ENCODE data around the gene IDS. TPM values are rescaled to one million over a fixed set of nuclear protein-coding genes. Genes with fewer than 3 reads are reported as not detected.
A peak's percentile ranks its signal among the peaks of the same experiment; 100 is the strongest.

Gene IDS
- total RNA-seq, 1 donor from 2014 or later: 12.8 TPM

- no peak for DNase-seq (ENCODE audit: low read depth in 2 of 2)
These were observed 43.4 kb downstream of the IDS start for GRCh38 chrX:149461746-149462145.

DNA sequence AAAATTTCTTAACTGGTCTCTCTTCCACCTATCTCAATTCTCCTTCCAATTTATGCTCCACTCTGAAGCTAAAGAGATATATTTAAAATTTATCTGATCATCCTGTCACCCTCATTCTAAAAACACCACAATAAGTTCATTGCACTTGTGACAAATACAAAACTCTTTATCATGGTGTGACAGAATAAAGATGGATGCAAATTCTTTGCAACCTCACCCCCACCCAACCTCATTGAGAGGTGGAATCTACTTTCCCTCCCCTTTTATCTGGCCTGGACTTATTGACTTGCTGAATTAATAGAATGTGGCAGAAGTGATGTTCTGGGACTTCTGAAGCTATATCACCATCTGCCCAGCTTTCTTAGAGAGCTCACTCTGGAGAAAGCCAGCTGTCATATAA lies 46.5 kb downstream of the IDS start:
- DNase-seq (ENCODE audit: low read depth in 2 of 2): no peak

DNA sequence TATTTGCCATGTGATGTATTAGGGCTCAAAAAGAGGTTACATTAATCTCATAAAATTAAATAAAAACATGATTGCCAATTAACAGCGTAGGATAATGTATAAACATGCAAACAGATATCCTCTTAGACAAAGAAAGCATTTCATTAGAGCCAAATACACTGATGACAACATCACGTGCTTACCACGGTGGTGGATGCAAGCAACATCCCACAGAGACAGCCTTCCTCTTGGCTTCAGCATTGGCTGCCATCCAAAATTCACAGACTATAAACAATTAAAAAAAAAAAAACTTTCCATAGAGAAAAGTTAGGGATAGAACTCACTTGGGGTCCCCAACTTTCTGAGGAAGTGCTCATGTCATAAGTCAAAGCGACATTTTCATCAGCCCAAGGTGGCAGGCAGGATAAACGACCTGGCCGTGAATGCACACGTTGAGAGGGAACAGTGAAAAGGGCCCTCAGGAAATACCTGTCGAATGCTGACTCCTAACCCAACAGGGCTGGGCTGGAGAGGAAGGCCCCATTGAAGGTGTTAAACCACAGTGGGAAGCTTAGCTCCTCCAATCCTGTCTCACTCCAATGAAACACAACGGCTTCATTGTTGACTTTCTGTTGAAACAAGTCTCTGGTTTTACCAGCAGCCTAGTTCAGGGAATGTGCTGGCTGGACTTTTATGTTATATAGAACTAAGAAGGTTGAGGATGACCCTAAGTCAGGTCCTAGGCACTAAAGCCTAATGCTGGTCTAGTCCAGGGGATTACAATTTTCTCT lies 48.4 kb downstream of the IDS start:
- DNase-seq (ENCODE audit: low read depth in 2 of 2): peak; percentile 36 to 62

DNA sequence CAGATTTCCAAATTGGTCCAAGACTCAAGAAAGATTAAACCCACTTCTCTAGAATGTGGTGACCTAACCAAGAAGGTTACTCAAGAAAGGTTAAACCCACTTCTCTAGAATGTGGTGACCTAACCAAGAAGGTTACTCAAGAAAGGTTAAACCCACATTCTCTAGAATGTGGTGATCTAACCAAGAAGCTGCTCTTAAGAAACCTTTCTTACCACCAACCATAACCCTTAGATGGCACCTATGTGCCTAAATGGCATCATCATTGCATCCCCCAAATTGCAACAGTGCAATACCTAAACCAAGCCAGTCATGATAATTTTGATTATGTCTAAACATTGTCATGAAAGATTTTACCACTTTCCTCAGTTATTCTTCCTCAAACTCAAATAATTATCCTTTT lies 49.2 kb downstream of the IDS start:
- DNase-seq (ENCODE audit: low read depth in 2 of 2): no peak

DNA sequence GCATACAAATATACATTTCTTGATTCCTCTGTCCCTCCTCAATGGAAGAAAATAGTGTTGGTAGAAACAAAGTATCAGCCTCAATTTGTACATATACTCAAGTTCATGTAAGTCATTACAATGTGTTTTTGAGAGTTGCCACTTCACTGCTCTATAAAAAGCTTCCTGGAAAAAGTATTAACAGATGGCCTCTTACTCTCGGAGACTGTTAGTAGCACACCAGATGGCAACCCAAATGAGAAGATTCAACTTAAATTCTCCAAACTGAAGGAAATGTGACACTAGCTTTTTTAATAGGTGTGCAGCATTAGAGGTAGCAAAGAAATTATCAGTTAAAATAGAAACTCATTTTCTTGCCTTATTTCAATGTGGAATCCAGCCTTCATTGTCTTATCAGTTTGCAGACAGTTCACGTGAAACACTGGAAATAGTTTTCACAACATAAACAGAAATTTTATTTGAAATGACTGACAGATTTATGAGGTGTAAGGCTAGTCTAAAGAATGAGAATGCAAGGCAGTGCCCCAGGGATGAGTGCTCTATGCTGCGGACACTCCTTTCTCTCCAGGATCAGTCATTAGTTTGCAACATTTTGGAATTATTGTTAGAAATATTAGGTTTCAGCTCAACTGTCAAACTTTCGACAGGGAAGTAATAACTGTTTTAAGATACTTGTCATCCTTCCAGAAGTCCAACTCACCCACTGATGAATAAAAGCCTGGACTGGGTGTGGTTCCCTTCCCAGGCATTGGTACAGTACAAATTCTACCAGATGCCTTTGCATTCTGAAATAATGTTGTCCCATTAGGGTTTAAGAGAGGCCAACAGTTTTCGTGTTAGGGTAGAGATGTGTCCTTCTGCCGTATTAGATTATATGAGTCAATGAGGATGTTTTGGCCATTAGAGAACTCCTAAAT lies 50.9 kb downstream of the IDS start:
- DNase-seq (ENCODE audit: low read depth in 2 of 2): peak in 1 of 2 donors; percentile 7

DNA sequence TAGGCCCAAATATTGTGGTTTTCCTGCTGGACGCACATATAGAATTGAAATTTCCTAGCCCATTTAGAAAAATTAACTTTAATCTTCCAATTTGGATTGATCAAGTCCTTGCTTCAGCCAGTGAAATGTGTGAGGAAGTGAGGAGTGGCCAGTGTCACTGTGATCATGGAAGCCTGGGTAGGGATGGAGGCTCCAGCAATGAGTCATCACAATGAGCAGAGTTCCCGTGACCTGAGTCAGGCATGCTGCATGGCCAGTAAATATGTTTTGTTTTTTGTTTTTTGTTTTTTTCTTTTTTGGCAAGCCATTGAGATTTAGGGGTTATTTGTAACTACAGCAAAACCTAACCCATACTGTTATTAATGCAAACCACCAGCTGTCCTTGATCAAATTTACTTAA lies 52.1 kb downstream of the IDS start:
- peak; percentile 40 to 51 for DNase-seq (ENCODE audit: low read depth in 2 of 2)

GRCh38 chrX:149433451-149433850 lies 71.7 kb downstream of the IDS start:
- DNase-seq (ENCODE audit: low read depth in 2 of 2): no peak

DNA sequence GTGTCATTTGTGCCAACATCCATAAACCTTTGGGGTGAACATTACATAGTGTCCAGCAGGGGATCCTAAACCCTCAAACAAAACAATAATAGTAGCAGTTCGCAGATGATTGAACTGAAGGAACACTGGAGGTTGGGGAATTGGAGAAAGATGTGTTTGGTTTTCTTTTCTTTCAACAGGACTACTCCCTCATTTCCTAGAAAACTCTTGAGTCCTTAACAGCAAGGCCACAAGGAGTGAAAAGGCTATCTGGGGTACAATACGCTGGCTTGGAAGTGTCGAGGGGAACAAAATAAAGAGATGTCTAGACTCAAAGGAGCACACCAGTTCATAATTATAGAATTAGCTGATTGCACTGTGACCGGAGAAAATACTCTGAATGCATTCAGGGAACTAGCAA lies 72.1 kb downstream of the IDS start:
- DNase-seq (ENCODE audit: low read depth in 2 of 2): no peak

Other genes with a start within 250 kb of the IDS start
- 13.8 and 13.9 TPM in 2 replicates for gene EOLA1, start 35.7 kb upstream of the IDS start, total RNA-seq
- gene HSFX3, start 44.6 kb upstream of the IDS start, total RNA-seq: not detected in 2 replicates
- not detected in 2 replicates for gene MAGEA9B, start 82.2 kb upstream of the IDS start, total RNA-seq
- 0.25 and 0.26 TPM in 2 replicates for gene HSFX2, start 90.0 kb upstream of the IDS start, total RNA-seq
- gene TMEM185A, start 126.5 kb upstream of the IDS start, total RNA-seq: 16.9 and 21.2 TPM in 2 replicates
- gene MAGEA11, start 206.8 kb upstream of the IDS start, total RNA-seq: not detected in 2 replicates